Stimulated activated CD4-positive, alpha-beta T cell treated with anti-CD3 and anti-CD28 coated beads, Interleukin-2, amount 100 ng/mL, for 48 hours (primary cell): ENCODE results near the gene LYZL6.

Source experiments
- DNase-seq, 2 donors: peaks; one replicate each; pipeline ENCODE4 v3.0.0-alpha.2; 2020

Gene LYZL6, protein sequence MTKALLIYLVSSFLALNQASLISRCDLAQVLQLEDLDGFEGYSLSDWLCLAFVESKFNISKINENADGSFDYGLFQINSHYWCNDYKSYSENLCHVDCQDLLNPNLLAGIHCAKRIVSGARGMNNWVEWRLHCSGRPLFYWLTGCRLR

DNA sequence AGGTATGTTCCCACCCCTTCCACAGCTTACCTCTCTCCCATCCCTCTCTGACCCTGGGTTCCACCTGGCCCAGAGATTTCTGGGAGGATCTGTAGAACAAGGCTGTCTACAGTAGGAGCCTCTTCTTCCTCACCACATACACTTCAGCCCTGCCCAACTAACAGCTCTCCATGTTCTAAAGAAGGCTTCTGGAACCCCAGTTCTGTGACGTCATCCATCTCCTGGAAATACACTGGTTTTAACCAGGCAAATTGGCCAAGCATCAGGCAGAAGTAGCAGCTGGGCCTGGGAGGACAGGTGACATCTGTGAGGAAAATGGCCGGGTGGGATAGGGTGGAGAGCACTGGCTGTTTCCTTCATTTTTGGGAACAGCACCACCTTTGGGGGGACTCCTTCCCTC is at the start of gene LYZL6:
TSS of gene LYZL6 (minus strand) at position 177 of the 400 bp plus-strand sequence. CDS start 4,357 bp downstream, outside the sequence.
- no peak for DNase-seq

DNA sequence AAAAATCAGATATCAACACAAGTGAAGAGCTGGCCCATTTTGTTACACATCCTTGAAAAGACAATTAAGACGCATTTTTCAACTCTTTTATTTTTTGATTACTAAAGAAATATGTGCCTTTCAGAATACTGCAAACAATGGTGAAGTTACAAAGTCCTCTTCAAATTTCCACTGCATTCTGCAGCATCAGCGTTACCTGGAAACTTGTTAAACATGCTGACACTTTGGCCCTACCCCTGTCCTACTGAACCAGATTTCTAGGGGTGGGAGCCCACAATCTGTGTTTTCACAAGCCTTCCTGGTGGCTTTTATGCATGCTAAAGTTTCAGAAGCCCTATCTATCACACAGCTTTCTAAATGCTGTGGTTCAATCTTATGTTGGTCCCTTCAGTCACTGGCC is 47.6 kb upstream of the LYZL6 start:
- no peak for DNase-seq

DNA sequence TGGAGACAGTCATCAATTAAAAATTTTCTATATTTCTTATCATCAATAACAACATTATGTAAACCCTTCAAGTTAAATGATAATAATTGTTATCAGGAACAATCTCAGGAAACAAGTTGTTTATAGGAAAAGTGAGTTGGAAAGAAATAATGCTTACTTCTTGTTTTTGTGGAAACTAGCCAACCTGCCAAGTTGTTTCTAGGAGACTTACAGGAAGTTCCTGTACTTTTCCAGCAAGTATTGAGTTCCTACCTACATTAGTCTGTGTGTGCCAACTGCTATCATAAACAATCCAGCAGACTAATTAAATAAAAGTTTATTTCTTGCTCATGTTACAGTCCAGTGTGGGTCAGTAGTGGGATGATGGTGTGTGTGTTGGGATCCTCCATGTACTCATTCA is 44.7 kb upstream of the LYZL6 start:
- DNase-seq, result no peak

DNA sequence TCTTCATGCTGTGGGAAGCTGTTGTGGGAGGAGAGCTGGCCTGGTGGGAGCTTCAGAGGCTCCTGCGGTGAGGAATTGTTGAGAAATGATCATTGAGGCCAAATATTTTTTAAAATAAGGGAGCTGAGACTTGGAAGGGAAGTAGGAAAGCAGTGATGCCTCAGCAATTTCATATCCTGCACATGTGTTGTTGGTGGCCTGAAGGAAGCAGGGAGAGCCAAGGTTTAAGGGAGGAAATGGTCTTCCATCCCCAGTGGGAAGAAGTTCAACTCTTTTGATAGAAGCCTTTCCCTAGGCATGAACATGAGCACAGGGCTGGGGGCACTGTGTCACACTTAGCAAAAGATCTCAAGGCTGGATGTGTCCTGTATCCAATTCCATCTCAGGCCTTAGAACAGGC is 43.1 kb upstream of the LYZL6 start, which contains the start of gene CCL14:
TSS of gene CCL14 (minus strand) at position 87 of the 400 bp plus-strand sequence. CDS start at position 7, 80 bp downstream.
- no peak for DNase-seq

DNA sequence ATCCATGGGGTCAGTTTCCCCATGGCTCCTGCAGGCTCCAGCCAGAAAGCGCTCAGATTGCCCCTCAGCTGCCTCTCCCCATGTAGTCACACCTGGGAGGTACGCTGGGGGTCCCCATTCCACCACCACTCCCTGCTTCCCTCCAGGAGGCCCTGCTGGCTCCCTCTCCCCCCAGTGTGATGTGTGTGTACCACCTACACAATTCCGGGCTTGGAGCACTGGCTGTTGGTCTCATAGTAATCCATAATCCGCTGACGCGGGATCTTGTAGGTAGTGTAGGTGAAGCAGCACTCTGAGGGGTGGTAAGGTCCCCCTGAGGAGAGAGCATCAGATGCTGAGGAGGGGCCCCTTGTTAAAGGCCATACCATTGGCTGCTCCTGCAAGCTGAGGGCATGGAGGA is 40.6 kb upstream of the LYZL6 start:
- no peak for DNase-seq

DNA sequence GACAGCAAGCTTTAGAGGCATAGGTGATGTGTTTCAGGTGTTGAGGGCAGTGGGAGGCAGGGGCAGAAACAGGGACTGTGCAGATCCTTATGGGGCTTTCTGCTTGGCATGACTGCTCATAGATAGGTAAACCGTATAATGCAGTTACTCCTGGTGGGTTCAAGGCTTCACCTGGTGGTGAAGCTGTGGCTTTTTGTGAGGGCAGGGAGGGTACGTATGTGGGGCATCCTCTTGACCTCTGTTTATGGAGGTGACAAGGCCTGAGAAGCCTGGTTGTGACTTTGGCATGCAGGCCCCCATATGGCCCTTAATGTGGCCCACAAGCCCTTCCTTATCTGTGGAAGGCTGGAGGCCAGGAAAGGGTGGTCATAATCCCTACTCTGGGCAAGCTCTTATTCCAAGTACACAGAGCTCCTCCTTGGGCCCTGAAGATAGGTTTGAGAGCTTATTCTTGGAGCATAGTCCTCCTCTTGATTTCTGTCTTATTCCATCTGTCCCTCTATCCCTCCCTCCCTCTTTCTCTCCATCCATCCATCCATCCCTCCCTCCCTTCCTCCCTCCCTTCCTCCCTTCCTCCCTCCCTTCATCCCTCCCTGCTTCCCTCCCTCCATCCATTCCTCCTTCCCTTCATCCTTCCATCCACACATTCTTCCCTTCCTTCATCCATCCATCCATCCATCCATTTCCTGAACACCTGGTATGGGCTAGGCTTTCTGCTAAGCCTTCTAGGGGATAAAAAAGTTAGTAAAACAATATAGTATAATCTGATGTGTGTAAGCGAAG is 39.1 kb upstream of the LYZL6 start:
- DNase-seq, result no peak

DNA sequence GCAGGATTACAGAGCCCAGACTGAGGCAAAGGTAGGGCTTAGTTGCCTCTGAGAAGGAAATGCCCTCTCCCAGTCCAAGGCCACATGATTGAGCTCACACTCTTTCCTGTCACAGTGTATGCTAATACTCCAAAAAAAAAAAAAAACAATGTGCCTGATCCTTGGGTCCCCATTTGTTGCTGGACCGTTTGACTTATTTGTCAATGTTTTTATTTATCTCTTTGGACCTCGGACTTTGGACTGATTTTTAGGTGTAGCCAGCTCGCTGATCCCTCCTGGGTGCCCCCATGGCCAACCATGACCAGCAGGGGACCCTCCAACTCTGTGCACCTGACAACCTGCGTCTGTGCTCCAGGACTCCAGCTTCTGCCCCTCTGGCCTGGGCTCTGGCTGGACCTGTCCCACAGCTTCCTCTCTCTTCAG is 38.4 kb upstream of the LYZL6 start:
- no peak for DNase-seq

DNA sequence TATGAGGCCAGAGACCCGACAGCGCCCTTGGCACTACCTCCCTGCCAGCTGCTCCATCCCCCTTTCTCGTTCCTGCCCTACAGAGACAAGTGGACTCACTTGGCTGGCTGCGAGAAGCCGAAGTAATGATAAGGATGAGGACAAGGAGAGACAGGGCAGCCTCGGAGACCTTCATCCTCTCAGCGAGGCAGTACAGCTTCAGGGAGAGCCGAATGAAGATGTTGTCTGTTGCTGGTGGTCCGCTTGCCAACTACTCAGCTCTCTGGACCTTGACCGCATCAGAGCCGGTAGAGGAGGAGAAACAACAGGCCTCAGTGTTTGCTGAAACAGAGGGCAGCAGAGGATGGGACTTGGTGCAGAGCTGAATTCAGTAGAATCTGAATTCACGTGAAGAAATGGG is 37.7 kb upstream of the LYZL6 start, which contains the start of gene CCL16:
TSS of gene CCL16 (minus strand) at position 252 of the 400 bp plus-strand sequence. CDS start at position 175, 77 bp downstream.
- no peak for DNase-seq

DNA sequence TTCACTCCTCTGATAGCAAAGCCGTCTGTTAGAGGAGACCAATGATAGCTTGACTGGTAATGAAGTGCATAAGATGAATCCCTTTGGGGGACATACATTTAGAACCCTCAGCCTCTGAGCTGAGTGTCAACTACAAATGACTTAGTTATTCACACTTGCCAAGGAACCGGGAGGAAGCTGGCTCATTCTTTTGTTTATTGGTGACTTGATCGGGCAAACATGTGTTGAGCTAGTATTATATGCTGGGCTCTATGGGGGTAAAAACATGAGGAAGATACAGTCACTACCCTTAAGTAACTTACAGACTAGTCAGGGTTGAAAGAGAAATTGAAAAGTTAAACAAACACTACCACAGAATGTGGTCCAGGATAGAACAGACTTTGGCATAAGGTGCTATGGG is 34.8 kb upstream of the LYZL6 start:
- no peak for DNase-seq

DNA sequence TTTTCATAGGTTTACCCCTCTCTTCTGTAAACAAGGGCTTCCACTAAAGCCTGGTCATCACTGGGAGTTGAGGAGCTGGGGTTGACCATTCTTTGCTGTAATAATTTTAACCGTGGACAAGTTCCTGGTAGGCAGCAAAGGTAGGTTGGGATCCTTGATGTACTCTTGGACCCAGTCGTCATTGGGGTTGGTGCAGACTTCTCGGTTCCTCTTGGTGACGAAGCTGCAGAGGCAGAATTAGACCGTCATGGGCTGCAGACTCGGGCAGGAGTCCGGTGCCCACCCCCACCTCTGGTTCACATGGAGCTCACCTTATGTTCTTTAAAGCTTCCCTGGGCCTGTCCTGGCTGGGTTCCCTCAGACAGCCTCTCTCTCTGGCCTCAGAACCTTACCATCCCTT is 34.0 kb upstream of the LYZL6 start:
- no peak for DNase-seq

DNA sequence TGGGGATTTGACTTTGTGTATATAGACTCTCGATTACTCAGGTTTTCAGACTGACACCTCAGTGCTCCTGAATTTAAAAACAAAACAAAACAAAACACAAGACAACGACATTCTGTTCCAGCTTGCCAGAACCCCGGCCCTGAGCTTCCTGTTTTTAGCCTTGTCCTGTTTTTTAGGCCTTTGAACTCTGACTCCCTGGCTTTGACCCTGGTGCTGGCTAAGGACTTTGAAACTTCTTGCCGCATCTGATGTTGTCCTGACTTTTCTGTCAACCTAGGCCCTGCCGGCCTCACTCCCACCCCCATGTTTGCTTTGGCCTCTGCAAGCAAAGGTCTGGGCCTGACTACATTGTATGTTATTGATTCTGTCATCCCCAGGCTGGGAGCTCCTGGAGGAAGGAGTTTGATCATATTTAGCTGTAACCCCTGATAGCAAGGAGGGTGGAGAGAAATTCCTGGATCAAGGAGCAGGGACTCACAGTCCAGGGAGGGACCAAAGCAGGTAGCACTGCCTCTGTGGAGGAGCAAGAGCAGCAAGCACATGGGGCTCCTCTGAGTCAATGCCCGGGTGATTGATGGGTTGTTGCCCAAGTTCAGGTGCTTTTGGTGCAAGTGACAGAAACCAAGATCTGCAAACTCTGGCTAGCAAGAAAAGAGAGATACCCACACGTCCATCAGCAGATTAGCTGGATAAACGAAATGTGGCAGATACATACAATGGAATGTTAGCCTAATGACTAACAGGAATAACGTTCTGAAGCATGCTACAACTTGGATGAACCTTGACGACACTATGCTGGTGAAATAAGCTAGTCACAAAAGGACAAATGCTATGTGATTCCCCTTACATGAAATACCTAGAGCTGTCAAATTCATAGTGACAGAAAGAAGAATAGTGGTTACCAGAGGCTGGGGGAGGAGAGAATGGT is 30.1 kb upstream of the LYZL6 start:
- DNase-seq, result no peak

DNA sequence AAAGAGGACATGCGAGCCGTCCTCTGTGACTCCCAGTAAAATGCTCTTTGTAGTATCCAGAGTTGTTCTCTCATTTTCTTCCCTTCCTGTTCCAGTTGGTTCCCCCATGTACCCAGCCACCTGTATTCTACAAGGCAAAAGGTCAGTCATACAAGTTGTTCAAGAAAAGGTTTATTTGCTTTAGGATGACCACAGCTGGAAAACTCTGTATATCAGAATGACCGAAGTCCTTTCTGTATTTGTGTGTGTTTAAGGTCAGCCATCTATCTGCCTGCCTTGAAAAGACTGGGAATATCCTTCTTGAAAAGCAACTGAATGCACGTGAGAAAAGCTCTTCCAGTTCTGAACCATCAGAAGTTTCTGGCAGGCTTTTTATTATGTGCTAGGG is 29.4 kb upstream of the LYZL6 start:
- no peak for DNase-seq

DNA sequence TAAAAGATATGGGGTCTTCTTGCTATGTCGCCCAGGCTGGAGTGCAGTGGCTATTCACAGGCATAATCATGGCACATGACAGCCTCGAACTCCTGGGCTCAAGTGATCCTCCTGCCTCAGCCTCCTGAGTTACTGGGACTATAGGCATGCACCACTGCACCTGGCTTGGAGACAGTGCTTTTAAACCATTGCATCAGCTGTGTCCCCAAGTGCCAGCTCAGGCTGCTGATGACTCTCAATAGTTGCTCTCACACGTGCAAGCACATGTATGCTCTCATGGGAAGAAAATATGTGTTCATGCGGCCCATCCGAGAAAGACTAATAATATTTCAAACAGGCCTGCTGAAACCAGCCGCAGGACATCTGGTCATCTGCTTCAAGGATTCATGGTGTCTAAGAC is 29.0 kb upstream of the LYZL6 start:
- no peak for DNase-seq

DNA sequence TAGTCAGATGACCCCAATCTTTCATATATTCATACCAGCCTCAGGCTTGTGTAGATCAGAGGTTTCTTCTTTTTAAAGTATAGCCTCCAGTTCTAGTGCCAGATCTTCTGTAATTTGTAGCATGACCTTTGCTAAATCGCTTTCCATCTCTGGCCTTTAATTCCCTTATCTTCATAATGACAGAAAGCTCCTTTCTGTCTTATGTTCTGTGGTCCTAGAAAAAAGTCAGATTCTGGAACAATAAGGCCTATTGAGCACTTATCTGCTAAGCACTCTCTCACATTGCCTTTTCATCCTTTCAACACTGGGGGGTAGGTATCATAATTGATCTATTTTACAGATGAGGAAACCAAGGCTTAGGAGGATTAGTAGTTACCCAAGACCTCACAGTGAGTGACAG is 28.6 kb upstream of the LYZL6 start:
- no peak for DNase-seq

DNA sequence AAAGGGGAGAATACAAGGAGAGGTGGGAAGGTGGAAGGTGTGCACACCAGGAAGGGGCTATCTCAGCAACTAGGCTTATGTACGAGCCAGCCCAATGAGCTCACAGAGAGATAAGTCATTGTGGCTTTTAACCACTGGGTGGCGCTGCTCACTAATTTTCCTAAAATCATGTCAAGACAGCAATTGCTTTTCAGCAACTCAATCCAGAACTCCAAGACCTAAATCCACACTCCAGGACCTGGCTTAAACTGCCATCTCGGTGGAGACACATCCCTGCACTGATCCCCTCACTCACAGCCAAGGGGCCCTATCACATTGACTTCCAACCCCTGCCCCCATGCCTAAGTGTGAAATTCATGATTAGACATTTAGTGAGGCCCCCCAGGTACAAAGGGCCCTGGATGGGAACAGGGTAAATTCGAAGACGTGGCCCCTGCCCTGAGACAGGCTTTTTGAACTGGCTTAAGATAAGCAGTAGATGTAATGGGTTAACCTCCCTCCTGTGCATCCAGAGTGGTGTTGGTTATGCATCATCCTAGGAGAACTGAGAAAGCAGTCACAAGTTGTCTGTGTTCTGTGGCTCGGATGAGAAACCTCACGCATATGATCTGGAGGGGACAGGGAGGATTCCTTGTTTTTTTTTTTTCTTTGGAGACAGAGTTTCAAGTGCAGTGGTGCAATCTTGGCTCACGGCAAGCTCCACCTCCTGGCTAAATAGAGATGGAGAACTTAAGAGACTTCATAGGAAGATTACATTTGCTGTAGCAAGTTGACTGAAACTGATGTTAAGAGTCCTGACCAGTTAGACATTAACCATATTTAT is 26.3 kb upstream of the LYZL6 start:
- peak; percentile 72 to 77 for DNase-seq

DNA sequence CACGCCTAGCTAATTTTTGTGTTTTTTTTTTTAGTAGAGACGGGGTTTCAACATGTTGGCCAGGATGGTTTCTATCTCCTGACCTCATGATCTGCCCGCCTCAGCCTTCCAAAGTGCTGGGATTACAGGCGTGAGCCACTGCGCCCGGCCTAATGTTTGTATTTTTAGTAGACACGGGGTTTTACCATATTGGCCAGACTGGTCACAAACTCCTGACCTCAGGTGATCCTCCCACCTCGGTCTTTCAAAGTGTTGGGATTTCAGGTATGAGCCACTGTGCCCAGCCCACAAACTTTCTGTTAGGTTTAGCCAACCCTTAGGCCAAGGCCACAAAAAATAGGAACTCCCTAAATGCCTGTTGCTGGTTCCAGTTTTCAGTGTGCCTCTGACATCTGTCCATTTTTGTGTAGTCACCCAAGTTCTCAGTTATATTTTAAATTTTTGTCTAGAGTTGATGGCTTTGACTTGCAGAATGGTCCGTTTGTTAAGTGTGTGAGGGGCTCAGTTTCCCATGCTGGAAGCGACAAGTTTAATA is 25.1 kb upstream of the LYZL6 start:
- no peak for DNase-seq

DNA sequence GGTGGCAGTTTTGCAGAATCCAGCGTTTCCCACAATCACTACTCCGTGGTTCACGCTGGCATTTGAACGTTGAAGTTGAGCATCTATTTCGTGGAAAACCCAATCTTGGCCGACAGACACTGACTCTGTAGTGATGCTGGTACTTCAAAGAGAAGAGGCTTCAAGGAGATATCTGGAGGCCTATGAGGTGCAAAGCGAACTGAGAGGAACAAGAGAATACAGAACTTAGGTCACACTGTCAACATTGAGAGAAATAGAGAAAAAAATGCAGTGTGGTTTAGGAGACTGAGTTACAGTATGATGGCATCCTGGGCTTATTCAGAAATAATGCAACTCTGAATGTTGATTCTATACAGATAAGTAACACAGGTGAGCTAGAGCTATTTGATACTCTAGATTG is 21.8 kb upstream of the LYZL6 start:
- DNase-seq, result no peak

DNA sequence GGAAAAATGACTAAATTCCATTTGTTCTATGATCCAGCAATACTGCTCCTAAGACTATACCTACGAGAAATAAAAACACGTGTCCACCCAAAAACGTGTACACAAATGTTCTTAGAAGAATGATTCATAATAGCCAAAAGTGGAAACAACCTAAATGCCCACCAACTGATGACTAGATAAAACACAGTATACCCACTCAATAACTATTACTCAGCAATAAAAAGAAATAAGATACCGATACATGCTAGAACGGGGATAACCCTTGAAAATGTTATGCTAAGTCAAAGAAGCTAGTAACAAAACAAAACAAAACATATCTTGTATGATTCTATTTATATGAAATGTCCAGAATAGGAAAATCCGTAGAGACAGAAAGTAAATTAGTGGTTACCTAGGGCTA is 20.1 kb upstream of the LYZL6 start:
- DNase-seq, result no peak

DNA sequence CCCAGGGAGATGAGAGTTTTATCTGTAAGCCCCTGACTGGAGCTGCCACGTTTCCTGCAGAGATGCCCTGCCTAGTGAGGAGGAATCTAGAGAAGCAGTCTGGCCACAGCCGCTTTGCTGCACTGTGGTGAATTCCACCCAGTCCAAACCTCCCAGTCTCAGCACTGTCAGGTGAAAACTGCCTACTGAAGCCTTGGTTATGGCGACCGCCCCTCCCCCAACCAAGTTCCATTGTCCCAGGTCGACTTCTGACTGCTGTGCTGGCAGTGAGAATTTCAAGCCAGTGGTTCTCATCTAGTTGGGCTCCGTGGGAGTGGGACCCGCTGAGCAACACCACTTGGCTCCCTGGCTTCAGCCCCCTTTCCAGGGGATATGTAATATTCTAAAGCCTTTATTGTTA is 10.2 kb upstream of the LYZL6 start:
- DNase-seq, result no peak

DNA sequence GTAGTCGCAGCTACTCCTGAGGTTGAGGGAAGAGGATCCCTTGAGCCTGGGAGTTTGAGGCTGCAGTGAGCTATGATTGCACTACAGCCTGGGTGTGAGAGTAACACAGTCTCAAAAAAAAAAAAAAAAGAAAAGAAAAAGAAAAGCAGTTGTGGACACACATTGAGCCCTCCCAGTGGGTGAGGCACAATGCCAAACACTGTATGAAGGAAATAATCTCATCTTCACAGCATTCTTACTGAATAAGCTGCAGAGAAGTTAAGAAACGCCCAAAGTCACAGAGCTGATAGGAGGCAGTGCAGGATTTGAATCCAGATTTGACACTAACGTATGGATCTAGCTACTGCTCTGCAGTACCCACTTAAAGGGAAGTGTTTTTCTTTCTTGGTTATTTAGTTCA is 5.9 kb upstream of the LYZL6 start:
- DNase-seq, result no peak

DNA sequence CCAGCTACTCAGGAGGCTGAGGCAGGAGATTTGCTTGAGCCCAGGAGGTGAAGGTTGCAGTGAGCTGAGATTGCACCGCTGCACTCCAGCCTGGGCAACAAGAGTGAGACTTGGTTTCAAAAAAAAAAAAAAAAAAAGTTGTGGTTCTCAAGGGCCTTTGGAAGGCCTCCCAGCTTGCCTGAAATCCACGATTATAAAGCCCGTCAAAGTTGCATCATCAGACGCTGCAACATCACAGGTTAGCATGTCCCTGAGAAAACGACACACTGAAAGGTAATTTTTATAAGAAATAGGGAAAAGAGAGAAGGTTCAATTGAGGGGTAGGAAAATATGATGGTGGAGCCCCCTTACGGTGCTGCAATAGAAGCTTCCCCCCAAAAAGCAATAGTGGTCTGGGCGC is 4.6 kb upstream of the LYZL6 start:
- no peak for DNase-seq

DNA sequence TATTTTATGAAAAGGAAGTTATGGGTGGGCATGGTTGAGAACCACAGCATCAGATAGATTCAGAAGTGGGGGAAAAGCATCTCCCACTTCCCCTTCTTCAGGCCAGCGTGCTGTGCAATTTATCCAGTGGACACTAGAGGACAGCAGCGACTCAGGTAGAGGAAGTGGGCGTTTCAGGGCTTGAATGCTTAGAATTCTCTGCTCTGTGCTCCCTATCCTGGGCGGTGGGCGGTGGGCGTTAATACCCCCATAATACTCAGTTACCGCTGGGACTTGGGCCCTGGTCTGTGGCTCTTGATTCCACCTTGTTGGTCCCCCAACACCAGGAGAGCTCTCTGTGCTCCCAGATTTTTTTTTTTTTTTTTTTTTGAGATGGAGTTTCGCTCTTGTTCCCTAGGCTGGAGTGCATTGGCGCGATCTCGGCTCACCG is 3.7 kb upstream of the LYZL6 start:
- peak; percentile 38 for DNase-seq
